ENCODE results near the gene RHOT2.

Gene RHOT2

DNA sequence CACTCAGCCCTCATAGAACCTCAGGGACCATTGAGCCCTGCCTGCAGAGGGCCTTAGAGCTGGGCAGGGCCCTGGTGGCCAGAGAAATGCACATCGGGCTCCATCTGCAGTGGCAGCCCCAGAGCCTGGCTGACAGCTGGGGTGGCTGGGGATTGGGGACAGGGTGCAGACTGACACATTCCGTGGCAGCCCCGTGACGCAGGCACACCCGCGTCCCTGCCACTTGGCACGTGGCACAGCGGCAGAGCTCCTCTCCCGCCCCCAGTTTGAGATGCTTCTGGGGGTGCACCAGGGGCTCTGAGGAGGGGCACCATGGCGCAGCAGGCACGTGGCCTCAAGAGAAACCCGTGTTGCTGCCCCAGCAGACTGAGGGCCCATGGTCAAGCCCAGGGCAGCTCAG lies 35.5 kb downstream of the RHOT2 start:
- no peak for DNase-seq (ENCODE audit: extremely low spot score)
- ChIA-PET CTCF (interaction anchor here (1.0 to 3.8 kb wide), 3 partner anchors 9 to 82 kb away, joined by 3 to 13 read pairs (median 7); no protein-coding TSS in a partner anchor), POLR2A (no interaction called here)
- no peak for TF ChIP-seq CTCF (IDR thresholded peaks at IDR 0.05; ENCODE audit: control extremely low read depth, extremely low read depth, low read depth, missing control alignments)

- no peak for DNase-seq (ENCODE audit: extremely low spot score)
- no peak for TF ChIP-seq CTCF (IDR thresholded peaks at IDR 0.05; ENCODE audit: control extremely low read depth, extremely low read depth, low read depth, missing control alignments)
- POLR2A ChIA-PET: no interaction called here
- CTCF ChIA-PET: interaction anchor here (0.8 to 3.8 kb wide), 3 partner anchors 8 to 16 kb away, joined by 3 to 13 read pairs (median 3); no protein-coding TSS in a partner anchor
These were observed 36.1 kb downstream of the RHOT2 start for GRCh38 chr16:704047-704446.

DNA sequence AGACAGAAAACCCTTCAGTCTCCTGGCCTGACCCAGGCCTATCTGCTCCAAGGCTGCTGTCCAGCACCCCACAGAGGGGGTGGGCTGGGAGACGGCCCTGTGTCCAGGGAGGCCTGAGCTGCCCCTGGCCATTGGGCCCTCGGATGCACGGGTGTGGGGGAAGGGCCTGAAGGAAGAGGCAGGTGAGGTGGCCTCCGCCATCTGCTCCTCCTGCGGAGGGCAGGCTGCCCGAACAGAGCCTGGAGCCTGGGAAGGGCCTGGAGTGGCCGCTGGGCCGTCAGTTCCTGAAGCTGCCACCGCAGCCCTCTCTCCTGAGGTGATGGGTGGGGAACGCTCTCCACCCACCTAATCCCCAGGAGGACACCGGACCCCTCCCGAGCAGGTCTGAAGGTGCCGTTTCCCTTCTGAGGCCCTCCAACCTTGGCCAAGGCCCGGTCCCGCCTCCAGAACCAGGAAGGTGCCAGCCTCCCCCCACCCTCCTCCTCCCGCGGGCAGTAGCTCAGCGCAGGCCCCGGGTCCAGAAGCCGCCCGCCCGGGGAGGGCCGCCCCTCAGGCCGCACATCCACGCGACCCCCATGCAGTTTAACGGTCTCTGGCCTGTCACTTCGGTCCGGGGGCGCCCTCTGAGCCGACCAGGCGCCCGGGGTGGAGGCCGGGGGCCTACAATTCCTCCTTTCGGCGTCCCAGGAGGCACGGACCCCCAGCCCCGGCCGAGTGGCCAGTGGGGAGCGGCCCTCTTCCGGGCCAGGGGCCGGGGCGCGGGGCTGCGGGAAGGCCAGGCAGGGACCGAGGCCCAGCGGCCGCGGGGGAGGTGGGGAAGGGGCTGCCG lies 36.8 kb downstream of the RHOT2 start:
- CTCF ChIA-PET: interaction anchor here (0.8 to 3.8 kb wide), 3 partner anchors 8 to 15 kb away, joined by 3 to 13 read pairs (median 3); no protein-coding TSS in a partner anchor
- POLR2A ChIA-PET: no interaction called here
- TF ChIP-seq CTCF (IDR thresholded peaks at IDR 0.05; ENCODE audit: control extremely low read depth, extremely low read depth, low read depth, missing control alignments): no peak
- DNase-seq (ENCODE audit: extremely low spot score): no peak

GRCh38 chr16:705431-706188 lies 37.7 kb downstream of the RHOT2 start, which contains the start of gene FBXL16:
Gene FBXL16 (minus strand): TSS chr16:705801. CDS start chr16:697405, 8,396 bp downstream.
- CTCF ChIA-PET: no interaction called here
- no peak for DNase-seq (ENCODE audit: extremely low spot score)
- no peak for TF ChIP-seq CTCF (IDR thresholded peaks at IDR 0.05; ENCODE audit: control extremely low read depth, extremely low read depth, low read depth, missing control alignments)
- POLR2A ChIA-PET: interaction anchor here (0.5 kb wide), 1 partner anchor 1449 kb away, joined by 3 read pairs; no protein-coding TSS in a partner anchor

- DNase-seq (ENCODE audit: extremely low spot score): no peak
- POLR2A ChIA-PET: interaction anchor here (0.5 kb wide), 1 partner anchor 1448 kb away, joined by 3 read pairs; no protein-coding TSS in a partner anchor
- CTCF ChIA-PET: interaction anchor here (1.2 to 1.6 kb wide), 4 partner anchors 10 to 397 kb away, joined by 3 to 9 read pairs (median 5); no protein-coding TSS in a partner anchor
- TF ChIP-seq CTCF (IDR thresholded peaks at IDR 0.05; ENCODE audit: control extremely low read depth, extremely low read depth, low read depth, missing control alignments): no peak
These were observed 38.5 kb downstream of the RHOT2 start for GRCh38 chr16:706189-707061.

All from GM10248 (cell line).